ENCODE data around the gene ASF1B.

- no peak for TF ChIP-seq EZH2 (IDR thresholded peaks at IDR 0.05)
- TF ChIP-seq CEBPB (IDR thresholded peaks at IDR 0.05; ENCODE audit: low read depth): no peak
- TF ChIP-seq, protein P1, sequence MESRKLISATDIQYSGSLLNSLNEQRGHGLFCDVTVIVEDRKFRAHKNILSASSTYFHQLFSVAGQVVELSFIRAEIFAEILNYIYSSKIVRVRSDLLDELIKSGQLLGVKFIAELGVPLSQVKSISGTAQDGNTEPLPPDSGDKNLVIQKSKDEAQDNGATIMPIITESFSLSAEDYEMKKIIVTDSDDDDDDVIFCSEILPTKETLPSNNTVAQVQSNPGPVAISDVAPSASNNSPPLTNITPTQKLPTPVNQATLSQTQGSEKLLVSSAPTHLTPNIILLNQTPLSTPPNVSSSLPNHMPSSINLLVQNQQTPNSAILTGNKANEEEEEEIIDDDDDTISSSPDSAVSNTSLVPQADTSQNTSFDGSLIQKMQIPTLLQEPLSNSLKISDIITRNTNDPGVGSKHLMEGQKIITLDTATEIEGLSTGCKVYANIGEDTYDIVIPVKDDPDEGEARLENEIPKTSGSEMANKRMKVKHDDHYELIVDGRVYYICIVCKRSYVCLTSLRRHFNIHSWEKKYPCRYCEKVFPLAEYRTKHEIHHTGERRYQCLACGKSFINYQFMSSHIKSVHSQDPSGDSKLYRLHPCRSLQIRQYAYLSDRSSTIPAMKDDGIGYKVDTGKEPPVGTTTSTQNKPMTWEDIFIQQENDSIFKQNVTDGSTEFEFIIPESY (IDR thresholded peaks at IDR 0.05; ENCODE audit: extremely low read depth, insufficient replicate concordance, low read length): no peak
- TF ChIP-seq, protein P2, sequence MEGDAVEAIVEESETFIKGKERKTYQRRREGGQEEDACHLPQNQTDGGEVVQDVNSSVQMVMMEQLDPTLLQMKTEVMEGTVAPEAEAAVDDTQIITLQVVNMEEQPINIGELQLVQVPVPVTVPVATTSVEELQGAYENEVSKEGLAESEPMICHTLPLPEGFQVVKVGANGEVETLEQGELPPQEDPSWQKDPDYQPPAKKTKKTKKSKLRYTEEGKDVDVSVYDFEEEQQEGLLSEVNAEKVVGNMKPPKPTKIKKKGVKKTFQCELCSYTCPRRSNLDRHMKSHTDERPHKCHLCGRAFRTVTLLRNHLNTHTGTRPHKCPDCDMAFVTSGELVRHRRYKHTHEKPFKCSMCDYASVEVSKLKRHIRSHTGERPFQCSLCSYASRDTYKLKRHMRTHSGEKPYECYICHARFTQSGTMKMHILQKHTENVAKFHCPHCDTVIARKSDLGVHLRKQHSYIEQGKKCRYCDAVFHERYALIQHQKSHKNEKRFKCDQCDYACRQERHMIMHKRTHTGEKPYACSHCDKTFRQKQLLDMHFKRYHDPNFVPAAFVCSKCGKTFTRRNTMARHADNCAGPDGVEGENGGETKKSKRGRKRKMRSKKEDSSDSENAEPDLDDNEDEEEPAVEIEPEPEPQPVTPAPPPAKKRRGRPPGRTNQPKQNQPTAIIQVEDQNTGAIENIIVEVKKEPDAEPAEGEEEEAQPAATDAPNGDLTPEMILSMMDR (IDR thresholded peaks at IDR 0.05 in 2 of 3, conservative IDR thresholded peaks at IDR 0.05 in 1 of 3; ENCODE audit: borderline replicate concordance in 1 of 3, insufficient read depth in 1 of 3, low read depth in 2 of 3, low read length in 2 of 3): no peak
- TF ChIP-seq POLR2A (IDR thresholded peaks at IDR 0.05; ENCODE audit: borderline replicate concordance, extremely low read depth, insufficient read depth, insufficient read length): no peak
- TF ChIP-seq TCF7L2 (IDR thresholded peaks at IDR 0.05; ENCODE audit: borderline replicate concordance, extremely low read depth, insufficient read depth, insufficient read length): no peak
- TF ChIP-seq, protein P3, sequence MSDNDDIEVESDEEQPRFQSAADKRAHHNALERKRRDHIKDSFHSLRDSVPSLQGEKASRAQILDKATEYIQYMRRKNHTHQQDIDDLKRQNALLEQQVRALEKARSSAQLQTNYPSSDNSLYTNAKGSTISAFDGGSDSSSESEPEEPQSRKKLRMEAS (IDR thresholded peaks at IDR 0.05): no peak
- TF ChIP-seq ZNF274 (IDR thresholded peaks at IDR 0.05; ENCODE audit: low read depth, low read length): no peak
- no peak for TF ChIP-seq SIN3A (IDR thresholded peaks at IDR 0.05; ENCODE audit: low read depth)
- TF ChIP-seq RAD21 (IDR thresholded peaks at IDR 0.05; ENCODE audit: low read depth): no peak
- no peak for TF ChIP-seq POLR2AphosphoS5 (IDR thresholded peaks at IDR 0.05; ENCODE audit: low read depth, low read length)
Observed at GRCh38 chr19:14127176-14127575, 9.2 kb downstream of the ASF1B start.

All from HCT116 (cell line).